WI38 (cell line): Measurements from ENCODE around the gene ELMO1.

Experiments used
- H3K4me3 ChIP-seq: 2 replicates; pipeline ENCODE4 v1.5.1; 2011; ENCODE audit warnings: low read depth, mild to moderate bottlenecking, control low read depth, low read length
- CTCF ChIP-seq: IDR thresholded peaks from 2 replicates; pipeline ENCODE4 v1.5.1; 2012; ENCODE audit warnings: low read depth, mild to moderate bottlenecking, control low read depth, low read length

Gene ELMO1

GRCh38 chr7:37425498-37425897, 23.2 kb downstream of the ELMO1 start:
- no peak overlapping the region for H3K4me3 ChIP-seq
- TF ChIP-seq CTCF = no peak

- no peak for TF ChIP-seq CTCF
- no peak overlapping the region for H3K4me3 ChIP-seq
Observed at GRCh38 chr7:37424995-37425394, 23.7 kb downstream of the ELMO1 start.

GRCh38 chr7:37424521-37424920, 24.1 kb downstream of the ELMO1 start:
- TF ChIP-seq CTCF = no peak
- H3K4me3 ChIP-seq = no peak overlapping the region

- TF ChIP-seq CTCF = no peak
- no peak overlapping the region for H3K4me3 ChIP-seq
Observed at GRCh38 chr7:37421861-37422500, 26.7 kb downstream of the ELMO1 start.

GRCh38 chr7:37420946-37421695, 27.5 kb downstream of the ELMO1 start:
- H3K4me3 ChIP-seq = no peak overlapping the region
- TF ChIP-seq CTCF = no peak

GRCh38 chr7:37419496-37419895, 29.2 kb downstream of the ELMO1 start:
- no peak for TF ChIP-seq CTCF
- H3K4me3 ChIP-seq = no peak overlapping the region

GRCh38 chr7:37418381-37418780, 30.3 kb downstream of the ELMO1 start:
- no peak for TF ChIP-seq CTCF
- H3K4me3 ChIP-seq = no peak overlapping the region
